SIG-M5 treated with dmso at 0.1 percent for 504 hours (cell line): ENCODE data around the gene DNAI2.

Experiments used
- DNase-seq: peaks from one replicate; lab custom pipeline; 2025; ENCODE audit not compliant: unreplicated experiment; lab: John Stamatoyannopoulos, UW

The DNAI2 gene

DNA sequence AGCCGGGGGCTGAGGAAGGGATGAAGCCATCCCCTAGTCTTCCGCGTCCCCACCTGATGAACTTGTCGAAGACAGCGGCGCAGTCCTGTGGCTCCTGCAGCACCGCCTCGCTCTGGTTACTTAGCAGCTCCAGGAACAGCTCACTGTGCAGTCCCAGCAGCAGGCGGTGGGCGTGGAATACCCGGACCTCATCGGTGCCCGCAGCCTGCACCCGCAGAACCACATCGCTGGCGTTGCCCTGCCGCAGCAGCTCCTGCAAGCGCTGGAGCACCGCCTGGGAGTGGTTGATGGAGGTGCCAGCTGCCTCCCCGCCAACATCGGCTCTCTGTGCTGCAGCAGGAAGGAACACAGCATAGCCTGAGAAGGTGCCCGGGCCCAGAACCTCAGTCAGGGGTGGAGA lies 85.9 kb downstream of the DNAI2 start:
- no peak for DNase-seq

DNA sequence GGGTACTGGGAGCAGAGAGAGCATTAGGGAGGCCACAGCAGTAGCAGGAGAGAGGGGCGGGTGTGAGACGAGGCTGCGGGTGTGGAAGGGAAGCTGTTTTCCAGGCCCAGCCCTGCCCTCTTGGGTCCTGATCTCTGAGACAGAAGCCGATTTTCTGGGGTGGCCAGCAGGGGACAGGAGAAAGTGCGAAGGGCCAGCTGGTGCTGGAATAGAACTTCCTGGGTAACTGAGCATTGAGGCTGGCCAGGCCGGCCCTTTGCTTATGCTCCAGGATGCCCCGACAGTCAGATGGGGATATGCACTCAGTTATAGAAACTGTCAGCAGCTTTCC lies 86.8 kb downstream of the DNAI2 start:
- DNase-seq = no peak

DNA sequence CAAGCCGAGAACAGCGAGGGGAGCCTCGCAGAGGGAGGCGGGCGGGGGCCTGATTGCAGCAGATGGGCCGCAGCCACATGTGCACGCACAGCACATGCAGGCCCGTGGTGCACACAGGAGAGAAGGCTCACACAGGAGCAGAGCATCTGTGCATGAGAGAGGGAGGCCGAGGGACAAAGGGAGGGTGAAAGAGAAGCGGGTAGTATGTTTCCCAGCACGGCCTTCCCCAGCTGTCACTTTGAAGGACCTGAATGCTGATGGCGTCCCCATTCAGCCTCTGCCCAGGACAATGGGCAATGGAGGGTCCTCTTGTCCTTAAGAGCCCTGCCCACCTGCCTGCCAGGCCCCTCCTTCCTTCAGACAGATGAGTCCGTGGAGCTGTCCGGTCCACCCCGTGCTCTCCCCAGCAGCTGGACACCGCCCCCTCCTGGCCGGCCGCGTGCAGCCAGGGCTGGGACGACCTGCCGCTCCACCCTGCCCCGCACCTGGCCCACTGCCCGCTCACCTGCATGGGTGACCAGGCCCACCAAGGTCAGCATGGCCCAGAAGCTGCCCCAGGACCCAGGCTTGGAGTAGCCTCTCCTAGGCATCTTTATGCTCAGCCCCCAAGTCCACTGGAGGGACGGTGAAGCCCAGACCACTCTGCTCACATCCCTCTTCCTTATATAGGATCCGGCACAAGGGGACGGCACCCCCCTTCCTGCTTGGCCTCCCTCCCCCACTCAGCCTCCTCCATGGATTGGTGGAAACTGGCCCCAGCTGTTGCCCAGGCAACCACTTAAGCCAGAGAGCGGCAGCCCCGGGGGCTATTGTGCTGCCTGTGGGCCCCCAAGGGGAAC lies 87.4 kb downstream of the DNAI2 start, which contains the start of gene BTBD17:
TSS of gene BTBD17 (minus strand) at position 639 of the 839 bp plus-strand sequence. CDS start at position 590, 49 bp downstream.
- no peak for DNase-seq

DNA sequence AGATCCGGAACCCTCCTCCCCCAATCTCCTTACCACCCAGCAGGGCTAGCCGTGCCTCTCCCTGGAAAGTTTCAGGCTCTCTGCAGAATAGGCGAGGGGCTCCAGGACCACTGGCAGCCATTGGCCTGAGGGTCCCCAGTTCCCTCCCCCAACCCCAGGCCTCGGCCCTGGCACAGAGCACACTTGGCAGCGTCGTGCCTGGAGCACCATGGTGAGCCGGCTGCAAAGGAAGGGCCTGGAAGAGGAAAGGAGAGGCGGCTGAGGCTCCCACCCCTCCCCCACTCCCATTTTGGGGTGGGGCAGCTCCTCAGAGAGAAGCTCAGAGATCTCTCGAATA lies 88.0 kb downstream of the DNAI2 start:
- no peak for DNase-seq

DNA sequence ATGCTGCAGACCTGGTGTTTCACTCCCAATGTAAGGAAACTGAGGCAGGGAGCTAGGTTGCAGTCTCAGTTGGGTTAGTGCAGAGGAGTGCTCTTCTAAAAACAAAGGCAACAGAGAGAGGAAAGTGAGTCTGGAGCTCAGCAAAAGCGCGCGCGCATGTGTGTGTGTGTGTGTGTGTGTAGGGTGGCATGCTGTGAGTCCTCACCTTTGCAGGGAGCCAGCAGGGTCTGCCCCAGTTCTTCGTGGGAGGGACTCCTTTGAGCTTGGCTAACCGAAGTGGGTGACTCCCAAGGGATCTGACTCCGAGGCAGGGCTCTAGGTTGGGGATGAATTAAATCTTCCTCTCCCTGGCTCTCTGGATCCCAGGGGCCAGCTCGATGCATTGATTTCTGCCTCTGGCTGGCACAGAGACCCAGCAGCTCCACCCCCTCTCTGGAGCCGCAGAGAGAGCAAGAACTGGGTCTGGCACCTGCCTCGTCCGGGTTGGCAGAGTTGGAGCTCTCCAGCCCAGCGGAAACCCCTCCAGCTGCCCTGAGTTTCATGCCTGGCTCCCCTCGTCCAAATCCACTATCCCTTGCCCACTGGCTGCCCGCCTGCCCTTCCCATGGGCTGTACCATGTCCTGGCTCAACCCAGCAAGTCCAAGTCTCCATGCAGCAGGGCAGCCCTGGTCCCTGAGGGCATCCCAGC lies 88.9 kb downstream of the DNAI2 start:
- DNase-seq = no peak
